Right lobe of liver (tissue), 4 donors: Measurements from ENCODE around the gene RTF2.

Source experiments
- CTCF ChIP-seq, 4 donors: fragments of 200-600 bp in 3 of 4; fragments of 450-650 bp in 1 of 4; IDR thresholded peaks; one replicate each; pipeline versions ENCODE4 v1.5.1 to v1.8.0; 2016 to 2022; ENCODE audit warnings: antibody characterized with exemption in 4 of 4, mild to moderate bottlenecking in 2 of 4
- POLR2A ChIP-seq: fragments of 450-650 bp; IDR thresholded peaks from one replicate; pipeline ENCODE4 v1.6.1; 2017; ENCODE audit warnings: antibody characterized with exemption, mild to moderate bottlenecking
- donor health status: DM: no; HTN: no; CAD: no.
- donor health status: DM: no; HTN: no; CAD: no.
- donor health status: DM: no; HTN: yes; CAD: no.

DNA sequence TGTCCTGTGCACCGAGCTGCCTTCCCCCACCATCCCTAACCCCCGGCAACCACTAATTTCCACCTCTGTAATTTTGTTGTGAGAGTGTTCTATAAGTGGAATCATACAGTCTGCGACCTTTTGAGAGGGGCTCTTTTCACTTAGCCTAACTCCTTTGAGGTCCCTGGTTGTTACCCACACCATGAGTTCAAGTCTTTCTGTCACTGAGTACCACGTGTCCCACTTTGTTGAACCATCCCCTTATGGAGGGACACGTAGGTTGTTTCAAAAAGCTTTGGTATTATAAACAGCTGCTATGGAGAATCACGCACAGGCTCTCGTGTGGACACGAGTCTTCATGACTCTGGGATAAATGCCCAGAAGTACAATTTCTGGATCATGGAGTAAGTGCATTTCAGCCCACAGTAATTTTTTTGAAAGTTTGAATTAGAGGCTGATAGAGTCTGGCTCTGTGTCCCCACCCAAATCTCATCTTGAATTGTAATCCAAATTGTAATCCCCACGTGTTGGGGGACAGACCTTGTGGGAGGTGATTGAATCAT, 74.1 kb downstream of the RTF2 start:
- TF ChIP-seq POLR2A (no peak), CTCF (IDR thresholded peaks at IDR 0.05) (no peak)
